Activated T-cell treated with anti-CD3 and anti-CD28 coated beads, Interleukin-2, amount 50 U/mL, for 72 hours (primary cell): ENCODE data around the gene GADL1. TPM values are rescaled to one million over a fixed set of nuclear protein-coding genes. Genes with fewer than 3 reads are reported as not detected.

ENCODE experiments used
- ATAC-seq, 2 donors: fragments of 150-1000 bp; cut with Tn5 transposase; replicated peaks in 1 of 2; 2 replicates each; pipeline ENCODE4 v1.10.0; 2021; ENCODE audit warnings: moderate library complexity in 2 of 2, mild to moderate bottlenecking in 1 of 2
- DNase-seq, 2 donors: peaks; one replicate each; pipeline ENCODE4 v3.0.0; 2021 to 2022; ENCODE audit warnings: mixed read lengths in 1 of 2
- H3K27ac Mint-ChIP-seq: one replicate; pipeline ENCODE4 v1.8.0; 2022; ENCODE audit warnings: mild to moderate bottlenecking, moderate library complexity, mixed read lengths
- H3K27me3 Mint-ChIP-seq: one replicate; pipeline ENCODE4 v1.8.0; 2022; ENCODE audit warnings: low read depth, mixed read lengths
- H3K36me3 Mint-ChIP-seq, 2 donors: one replicate each; pipeline ENCODE4 v1.8.0; 2022; ENCODE audit warnings: mixed read lengths in 2 of 2, mild to moderate bottlenecking in 1 of 2; ENCODE audit not compliant: insufficient read depth in 2 of 2
- H3K4me1 Mint-ChIP-seq: one replicate; pipeline ENCODE4 v1.8.0; 2022; ENCODE audit warnings: low read depth, mixed read lengths
- H3K4me3 Mint-ChIP-seq, 2 donors: one replicate each; pipeline ENCODE4 v1.8.0; 2022; ENCODE audit warnings: mild to moderate bottlenecking in 2 of 2, mixed read lengths in 2 of 2, moderate library complexity in 2 of 2
- H3K9me3 Mint-ChIP-seq, 2 donors: one replicate each; pipeline ENCODE4 v1.8.0; 2022; ENCODE audit warnings: mixed read lengths in 2 of 2
- total RNA-seq, 2 donors: library from RNA; stranded (reverse); gene quantifications; one replicate each; pipeline ENCODE4 v1.2.3, GENCODE V29; 2022

Gene GADL1
- total RNA-seq, 2 donors from 2014 or later = not detected

DNA sequence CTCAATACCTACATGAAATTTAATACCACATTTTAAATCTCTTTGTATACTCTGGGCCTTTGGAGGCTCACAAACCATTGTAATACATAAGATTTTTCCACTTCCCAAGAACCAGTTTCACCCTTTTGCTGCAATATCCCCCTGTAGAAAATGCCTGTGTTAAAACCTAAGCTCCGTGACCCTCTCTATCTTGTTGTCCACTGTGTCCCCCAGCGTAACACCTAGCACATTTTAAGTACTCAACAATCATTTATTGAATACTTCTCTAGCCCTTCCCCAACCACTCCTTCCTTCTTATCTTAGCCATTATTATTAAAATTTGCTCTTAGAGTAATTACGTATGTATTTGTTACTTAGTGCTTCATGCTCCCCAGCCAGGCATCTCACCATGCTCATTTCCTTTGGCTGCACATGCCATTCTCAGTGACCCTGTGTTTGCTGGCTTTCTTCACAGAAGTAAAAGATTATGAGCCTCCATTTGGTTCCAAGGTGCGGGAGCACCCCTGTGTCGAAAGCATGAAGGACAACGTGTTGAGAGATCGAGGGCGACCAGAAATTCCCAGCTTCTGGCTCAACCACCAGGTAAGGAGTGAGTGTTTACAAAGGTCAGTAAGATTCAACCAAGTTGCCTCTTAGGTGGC is 206.4 kb downstream of the GADL1 start:
- Mint-ChIP-seq H3K36me3 (peaks cover 24 to 55% of the 10 kb centered on the region in 2 donors), H3K4me1 (peaks cover 84% of the 10 kb centered on the region), H3K27ac (peak overlapping the region; percentile 9), H3K27me3 (no peaks in the 10 kb centered on the region), H3K9me3 (no peaks in the 10 kb centered on the region), H3K4me3 (peak overlapping the region; percentile 9 to 31)
- DNase-seq (no peak), ATAC-seq (no peak)

DNA sequence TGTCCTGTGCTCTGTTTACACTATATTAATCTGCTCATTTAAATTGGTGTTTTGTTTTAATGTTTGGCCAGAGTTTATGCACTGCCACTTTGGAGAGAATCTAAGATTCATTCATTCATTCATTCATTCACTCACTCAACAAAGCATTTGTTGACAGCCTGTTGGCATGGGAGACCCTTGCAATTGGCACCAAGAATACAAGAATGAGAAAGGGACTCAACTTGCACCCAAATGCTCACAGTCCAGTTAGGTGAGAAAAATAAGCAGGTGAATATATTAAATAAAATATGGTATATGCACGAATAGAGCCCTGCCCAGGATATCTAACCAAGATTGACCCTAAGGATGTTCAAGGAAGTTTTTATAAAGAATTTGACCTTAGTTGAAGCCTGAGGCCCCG is 207.7 kb downstream of the GADL1 start:
- Mint-ChIP-seq H3K36me3 (peaks cover 21 to 48% of the 10 kb centered on the region in 2 donors), H3K4me3 (no peak overlapping the region), H3K27me3 (no peaks in the 10 kb centered on the region), H3K27ac (peak overlapping the region; percentile 21), H3K9me3 (no peaks in the 10 kb centered on the region), H3K4me1 (peaks cover 94% of the 10 kb centered on the region)
- no peak for DNase-seq
- no peak for ATAC-seq

DNA sequence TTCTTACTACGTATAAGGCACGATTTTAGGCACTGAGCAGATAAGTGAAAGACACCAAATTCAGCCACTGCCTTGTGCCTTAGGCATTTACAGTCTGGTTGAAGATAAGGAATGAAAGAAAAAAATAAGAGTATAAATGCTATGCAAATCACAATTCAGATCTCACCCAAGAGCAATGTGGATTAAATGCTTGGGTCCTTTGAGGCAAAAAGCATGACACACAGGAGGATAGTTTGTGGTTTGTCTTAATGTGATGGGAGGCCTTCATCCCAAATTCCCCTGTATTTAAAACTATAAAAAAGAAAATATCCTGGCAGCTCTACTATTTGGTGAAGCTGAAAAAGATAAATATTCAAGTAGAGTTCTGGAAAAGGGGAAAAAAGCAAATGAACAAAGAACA is 208.3 kb downstream of the GADL1 start:
- DNase-seq (no peak), ATAC-seq (no peak)
- peaks cover 23 to 44% of the 10 kb centered on the region in 2 donors for H3K36me3 Mint-ChIP-seq
- H3K27me3 Mint-ChIP-seq = no peaks in the 10 kb centered on the region
- H3K27ac Mint-ChIP-seq = peak overlapping the region; percentile 54
- H3K4me1 Mint-ChIP-seq = peaks cover 97% of the 10 kb centered on the region
- H3K4me3 Mint-ChIP-seq = no peak overlapping the region
- H3K9me3 Mint-ChIP-seq = no peaks in the 10 kb centered on the region

DNA sequence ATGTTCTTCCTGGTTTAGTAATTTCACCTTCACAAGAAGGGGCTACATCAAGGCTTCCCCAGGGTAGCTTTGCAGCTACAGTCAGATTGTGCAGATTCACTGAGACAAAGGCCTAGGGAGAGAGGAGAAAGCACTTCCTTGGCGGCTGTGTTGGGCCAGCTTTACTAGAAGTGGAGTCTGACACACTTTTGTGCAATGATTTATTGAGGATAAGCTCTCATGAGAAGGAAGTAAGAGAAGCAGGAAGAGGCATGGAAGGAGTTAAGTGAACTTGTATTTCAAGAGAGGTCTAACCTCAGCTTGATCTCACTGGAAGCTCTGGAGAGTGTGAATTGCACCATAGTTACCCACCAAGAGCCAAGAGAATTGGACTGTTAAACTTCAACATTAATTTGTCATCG is 209.2 kb downstream of the GADL1 start:
- Mint-ChIP-seq H3K36me3 (peaks cover 20 to 39% of the 10 kb centered on the region in 2 donors), H3K4me3 (peak overlapping the region; percentile 21 to 35), H3K27me3 (no peaks in the 10 kb centered on the region), H3K4me1 (peaks cover 97% of the 10 kb centered on the region), H3K9me3 (no peaks in the 10 kb centered on the region), H3K27ac (peak overlapping the region; percentile 54)
- DNase-seq = peak in 1 of 2 donors; percentile 43
- ATAC-seq = peak; percentile 67 to 70

DNA sequence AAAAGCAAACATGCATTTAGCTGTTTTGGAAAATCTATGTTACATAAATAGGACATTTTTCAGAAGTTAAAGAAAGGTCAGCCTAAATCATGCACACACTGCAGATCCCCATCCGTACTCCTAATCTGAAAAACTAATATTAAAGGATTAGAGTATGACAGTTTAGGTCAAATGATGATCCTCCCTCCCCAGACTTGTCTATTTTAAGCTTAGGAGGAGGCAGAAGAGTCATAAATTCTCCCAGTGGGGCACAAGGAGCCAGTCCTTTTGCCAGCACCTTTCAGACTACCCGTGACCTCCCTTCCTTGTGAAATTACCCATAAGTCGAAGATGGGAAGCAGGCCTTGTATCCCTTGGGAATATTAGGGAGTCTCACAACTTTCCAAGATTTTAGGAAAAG is 210.1 kb downstream of the GADL1 start:
- peak overlapping the region; percentile 54 for H3K27ac Mint-ChIP-seq
- peak overlapping the region; percentile 21 to 70 for H3K4me3 Mint-ChIP-seq
- DNase-seq = no peak
- H3K4me1 Mint-ChIP-seq = peaks cover 98% of the 10 kb centered on the region
- ATAC-seq = no peak
- no peaks in the 10 kb centered on the region for H3K27me3 Mint-ChIP-seq
- no peaks in the 10 kb centered on the region for H3K9me3 Mint-ChIP-seq
- H3K36me3 Mint-ChIP-seq = peaks cover 19 to 36% of the 10 kb centered on the region in 2 donors

DNA sequence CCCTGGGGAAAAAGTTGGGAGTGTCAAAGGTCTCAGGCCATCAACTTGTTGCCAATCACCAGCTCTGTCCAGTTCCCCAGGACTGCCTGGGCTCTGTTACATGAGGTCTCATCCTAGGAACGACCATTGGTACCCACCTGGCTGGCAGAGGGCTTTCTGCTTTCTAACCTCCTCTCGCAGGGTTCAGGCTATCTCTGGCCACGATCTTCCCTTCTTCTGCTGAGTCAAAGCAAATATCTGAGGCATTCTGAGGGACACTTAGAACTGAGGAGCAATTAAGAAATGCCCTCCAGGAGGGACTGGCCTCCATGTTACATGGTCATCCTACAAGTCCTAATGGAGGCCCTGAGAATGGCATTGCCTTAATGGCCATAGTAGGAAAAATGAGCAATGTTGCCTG is 210.7 kb downstream of the GADL1 start:
- DNase-seq (no peak), ATAC-seq (no peak)
- peaks cover 17 to 33% of the 10 kb centered on the region in 2 donors for H3K36me3 Mint-ChIP-seq
- peak overlapping the region; percentile 54 for H3K27ac Mint-ChIP-seq
- H3K9me3 Mint-ChIP-seq = no peaks in the 10 kb centered on the region
- peak overlapping the region; percentile 21 to 70 for H3K4me3 Mint-ChIP-seq
- H3K27me3 Mint-ChIP-seq = no peaks in the 10 kb centered on the region
- H3K4me1 Mint-ChIP-seq = peaks cover 98% of the 10 kb centered on the region

DNA sequence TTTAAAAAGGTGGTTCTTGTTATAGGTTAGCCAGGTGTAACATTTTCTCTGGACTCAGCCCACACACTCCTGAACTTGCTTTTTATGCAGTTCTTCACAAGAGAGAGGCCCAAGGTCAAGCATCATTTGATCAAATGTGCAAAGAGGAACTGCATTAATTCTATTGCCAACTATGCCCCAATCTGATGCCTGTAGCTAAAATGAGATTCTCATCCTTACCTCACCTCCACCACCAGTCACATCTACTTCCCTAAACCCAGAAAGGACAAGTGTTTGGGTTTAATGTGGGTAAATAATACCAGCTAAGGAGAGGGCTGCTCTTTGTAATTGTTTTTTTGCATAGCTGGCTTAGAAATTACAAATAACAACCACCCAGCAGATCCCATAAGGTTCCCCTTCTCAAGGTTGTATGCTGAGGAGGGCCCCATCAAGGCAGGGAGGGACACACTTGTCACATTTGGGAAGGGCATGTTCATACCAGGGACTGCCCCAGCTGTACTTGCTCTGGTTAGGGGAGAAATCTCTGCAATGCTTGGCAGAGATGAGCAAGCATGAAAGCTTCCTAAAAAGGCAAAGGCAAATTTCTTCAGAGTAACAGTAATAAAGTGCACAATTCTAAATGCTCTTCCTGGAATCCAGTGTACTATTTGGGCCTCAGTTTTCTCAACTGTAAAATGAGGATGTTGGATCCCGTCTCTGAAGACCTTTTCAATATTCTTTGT is 211.9 kb downstream of the GADL1 start:
- peak overlapping the region; percentile 67 to 75 for H3K4me3 Mint-ChIP-seq
- ATAC-seq = peak; percentile 51 to 54
- no peaks in the 10 kb centered on the region for H3K27me3 Mint-ChIP-seq
- DNase-seq = no peak
- peak overlapping the region; percentile 86 for H3K27ac Mint-ChIP-seq
- H3K9me3 Mint-ChIP-seq = no peaks in the 10 kb centered on the region
- peaks cover 14 to 28% of the 10 kb centered on the region in 2 donors for H3K36me3 Mint-ChIP-seq
- H3K4me1 Mint-ChIP-seq = peaks cover 96% of the 10 kb centered on the region

DNA sequence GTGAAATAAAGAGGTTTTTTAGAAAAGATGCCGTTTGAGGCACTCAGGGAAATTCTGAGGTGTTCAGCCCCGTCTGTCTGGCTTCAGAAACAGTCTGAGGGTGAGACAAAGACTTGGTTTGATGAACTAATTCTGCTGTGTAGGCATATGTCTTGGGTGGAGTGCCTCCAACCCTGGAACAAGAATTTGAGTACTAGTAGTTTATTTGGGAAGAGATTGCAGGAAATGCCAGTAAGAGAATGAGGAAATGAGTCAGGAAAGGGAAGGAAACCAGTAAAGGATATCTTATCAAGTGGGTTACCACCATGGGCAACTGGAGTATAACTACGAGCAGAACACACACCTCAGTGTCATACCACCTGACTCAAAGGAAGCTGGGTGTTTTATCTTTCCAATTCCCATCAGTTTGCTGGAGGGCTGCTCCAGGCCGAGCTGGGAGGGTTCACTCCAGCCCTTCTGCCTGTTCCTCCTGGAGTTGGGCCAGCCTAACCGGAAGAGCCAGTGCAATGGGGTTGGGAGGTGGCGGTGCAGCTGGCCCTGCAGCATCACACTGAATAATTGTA is 212.7 kb downstream of the GADL1 start:
- DNase-seq = no peak
- H3K36me3 Mint-ChIP-seq = peaks cover 17 to 34% of the 10 kb centered on the region in 2 donors
- H3K4me1 Mint-ChIP-seq = peaks cover 97% of the 10 kb centered on the region
- H3K4me3 Mint-ChIP-seq = peak overlapping the region; percentile 67 to 75
- H3K27ac Mint-ChIP-seq = peak overlapping the region; percentile 86
- peak; percentile 21 to 26 for ATAC-seq
- peaks cover 0 to 2% of the 10 kb centered on the region in 2 donors for H3K9me3 Mint-ChIP-seq
- no peaks in the 10 kb centered on the region for H3K27me3 Mint-ChIP-seq

DNA sequence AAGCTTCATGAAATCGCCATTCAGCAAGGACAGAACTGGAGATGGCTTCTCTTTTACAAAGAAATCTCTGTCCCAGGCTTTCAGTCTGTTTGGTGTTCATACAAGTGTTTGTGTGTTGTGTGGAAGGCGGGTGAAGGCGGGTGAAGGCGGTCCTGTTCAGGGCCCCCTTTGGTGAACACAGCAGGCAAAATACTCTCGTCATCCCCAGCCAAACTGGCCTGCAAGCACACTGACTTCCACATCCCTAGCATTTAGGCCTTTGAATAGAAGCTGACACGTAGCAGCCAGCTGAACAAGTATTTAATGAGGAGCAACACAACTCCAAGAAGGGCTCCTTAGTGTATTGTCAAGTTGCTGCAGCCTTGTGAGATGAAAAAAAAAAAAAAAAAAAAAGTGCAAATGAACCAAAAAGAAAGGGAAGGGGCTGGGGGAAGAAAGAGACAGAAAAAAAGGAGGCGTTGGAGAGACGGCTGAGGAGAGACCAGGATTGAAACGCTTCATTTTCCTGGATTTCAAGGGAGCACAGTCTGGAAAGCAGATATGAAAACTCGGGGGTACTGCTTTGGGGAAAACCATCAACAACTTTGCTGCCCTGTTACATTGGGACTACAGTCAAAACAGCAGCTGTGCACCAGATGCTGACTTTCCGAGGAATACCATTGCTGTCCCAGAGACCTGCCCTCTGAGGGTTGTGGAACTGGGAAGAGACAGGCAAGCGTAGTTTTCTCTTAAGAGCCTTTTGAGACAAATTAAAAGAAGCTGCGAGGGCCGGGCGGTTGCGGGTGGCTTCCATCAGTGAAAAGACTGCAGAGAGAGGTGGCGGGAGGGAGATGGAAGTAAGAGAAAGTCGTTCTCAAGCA is 213.4 kb downstream of the GADL1 start:
- ATAC-seq (no peak), DNase-seq (no peak)
- Mint-ChIP-seq H3K27me3 (no peaks in the 10 kb centered on the region), H3K27ac (peak overlapping the region; percentile 86), H3K36me3 (peaks cover 19 to 36% of the 10 kb centered on the region in 2 donors), H3K9me3 (peaks cover 0 to 2% of the 10 kb centered on the region in 2 donors), H3K4me3 (peak overlapping the region; percentile 67 to 75), H3K4me1 (peaks cover 97% of the 10 kb centered on the region)

DNA sequence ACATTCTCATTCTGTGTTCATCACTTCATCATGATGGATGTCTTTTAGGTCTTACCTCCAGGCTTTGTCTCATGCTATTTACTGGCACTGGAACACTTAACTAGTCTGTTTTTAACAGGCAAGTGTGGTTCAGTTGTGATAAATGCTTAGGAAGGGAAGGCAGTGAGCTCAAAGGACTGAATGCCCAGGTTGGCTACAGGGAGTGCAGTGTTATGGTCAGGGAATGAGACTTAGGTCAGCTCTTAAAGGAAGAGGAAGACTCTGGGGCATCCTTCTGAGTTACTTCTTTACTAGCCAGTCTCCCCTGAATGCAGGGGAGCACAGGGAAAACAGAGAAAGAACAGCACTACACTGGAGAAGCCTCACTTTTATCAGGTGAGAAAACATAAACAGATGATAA is 215.4 kb downstream of the GADL1 start:
- H3K4me3 Mint-ChIP-seq = peak overlapping the region in 1 of 2 donors; percentile 18

DNA sequence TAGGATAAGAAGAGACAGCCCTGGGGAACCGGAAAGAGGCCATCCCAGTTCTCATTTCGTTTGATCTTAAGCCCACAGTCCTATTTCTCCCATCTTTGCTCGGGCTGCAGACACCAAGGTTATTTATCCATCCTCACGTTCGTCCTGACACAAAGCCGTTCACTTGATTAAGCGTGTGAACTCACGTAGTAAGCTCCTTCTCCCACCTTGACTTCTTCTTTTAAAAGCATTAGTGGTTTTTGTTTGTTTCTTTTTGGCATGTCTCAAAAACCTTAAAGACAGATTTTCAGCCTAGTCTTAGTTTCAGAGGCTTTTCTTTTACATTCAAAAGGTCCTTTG is 217.1 kb downstream of the GADL1 start:
- Mint-ChIP-seq H3K4me1 (peaks cover 94% of the 10 kb centered on the region), H3K27me3 (no peaks in the 10 kb centered on the region), H3K27ac (peak overlapping the region; percentile 96), H3K4me3 (peak overlapping the region in 1 of 2 donors; percentile 49), H3K9me3 (peaks cover 0 to 2% of the 10 kb centered on the region in 2 donors), H3K36me3 (peaks cover 27 to 56% of the 10 kb centered on the region in 2 donors)
- DNase-seq (no peak), ATAC-seq (no peak)

More for the DNA sequence above, 215.4 kb downstream of the GADL1 start:
- peaks cover 0 to 2% of the 10 kb centered on the region in 2 donors for H3K9me3 Mint-ChIP-seq
- DNase-seq = no peak
- peaks cover 96% of the 10 kb centered on the region for H3K4me1 Mint-ChIP-seq
- H3K27me3 Mint-ChIP-seq = no peaks in the 10 kb centered on the region
- H3K36me3 Mint-ChIP-seq = peaks cover 25 to 42% of the 10 kb centered on the region in 2 donors
- ATAC-seq = no peak
- H3K27ac Mint-ChIP-seq = peak overlapping the region; percentile 69

DNA sequence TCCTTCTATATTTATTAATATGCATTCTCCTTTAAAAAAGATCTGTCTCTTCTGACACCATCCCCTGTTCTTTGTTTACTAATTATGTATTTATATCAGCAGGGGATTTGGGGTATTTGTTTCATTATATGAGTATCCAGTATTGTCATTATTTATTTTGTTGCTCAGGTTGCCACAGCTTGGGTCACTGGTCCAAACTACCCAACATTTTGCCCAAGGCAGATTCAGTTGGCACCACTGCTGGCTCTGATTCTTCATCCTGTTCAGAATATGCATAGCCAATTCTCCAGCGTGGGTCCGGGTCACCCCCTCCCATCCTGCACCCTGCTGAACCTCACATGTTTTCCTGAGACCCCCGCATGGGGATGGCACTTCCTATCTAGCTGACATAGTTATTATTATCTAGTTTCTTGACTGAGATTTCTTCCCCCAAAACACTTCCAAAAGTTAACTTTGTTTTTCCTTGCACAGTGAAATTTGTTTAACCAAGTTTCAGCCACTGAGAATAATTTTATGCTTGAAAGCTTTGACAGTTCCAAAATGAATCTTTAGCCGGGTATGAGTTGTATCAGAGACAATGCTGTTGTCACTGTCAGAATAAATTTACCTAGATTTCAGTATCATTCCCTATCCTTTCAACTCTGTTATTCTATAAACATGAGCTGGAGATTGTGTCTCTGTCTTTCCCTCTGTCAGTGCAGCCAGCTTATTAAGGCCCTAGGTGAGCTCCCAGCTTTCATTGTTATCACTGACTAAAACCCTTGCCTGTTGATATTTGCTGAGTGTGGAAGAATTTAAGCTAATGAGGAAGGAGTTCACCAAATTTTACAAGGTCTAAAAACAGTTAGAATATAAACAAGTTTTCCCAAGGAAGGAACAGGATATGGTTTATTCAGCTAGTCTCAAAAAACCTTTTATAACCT is 217.8 kb downstream of the GADL1 start:
- Mint-ChIP-seq H3K9me3 (peaks cover 0 to 2% of the 10 kb centered on the region in 2 donors), H3K27me3 (no peaks in the 10 kb centered on the region), H3K4me3 (peak overlapping the region; percentile 40 to 82), H3K27ac (peak overlapping the region; percentile 96), H3K4me1 (peaks cover 94% of the 10 kb centered on the region), H3K36me3 (peaks cover 31 to 58% of the 10 kb centered on the region in 2 donors)
- ATAC-seq = peak; percentile 19 to 45
- DNase-seq = no peak
